T-helper 2 cell treated with Interferon-gamma antibody and Interleukin-4, amounts not matched to agents 100 ng/mL and 5 ng/mL, for 36 hours (primary cell): ENCODE results near the gene TRAPPC12. TPM values are rescaled to one million over a fixed set of nuclear protein-coding genes. Genes with fewer than 3 reads are reported as not detected.
"Not testable (repeated sequence)": the region's sequence is repeated elsewhere in the genome, so short reads cannot be mapped to it uniquely, and the experiment has no call there.

Experiments used
- intact Hi-C: fragments of 100-400 bp; cut with micrococcal nuclease; formaldehyde crosslinking; loops from one replicate; pipeline ENCODE4 v1.15.1; 2023
- total RNA-seq: library from RNA; stranded (reverse); gene quantifications from 2 replicates; pipeline ENCODE4 v1.2.3, GENCODE V29; 2022

Gene TRAPPC12
- total RNA-seq, 1 donor from 2014 or later = 92.1 TPM

DNA sequence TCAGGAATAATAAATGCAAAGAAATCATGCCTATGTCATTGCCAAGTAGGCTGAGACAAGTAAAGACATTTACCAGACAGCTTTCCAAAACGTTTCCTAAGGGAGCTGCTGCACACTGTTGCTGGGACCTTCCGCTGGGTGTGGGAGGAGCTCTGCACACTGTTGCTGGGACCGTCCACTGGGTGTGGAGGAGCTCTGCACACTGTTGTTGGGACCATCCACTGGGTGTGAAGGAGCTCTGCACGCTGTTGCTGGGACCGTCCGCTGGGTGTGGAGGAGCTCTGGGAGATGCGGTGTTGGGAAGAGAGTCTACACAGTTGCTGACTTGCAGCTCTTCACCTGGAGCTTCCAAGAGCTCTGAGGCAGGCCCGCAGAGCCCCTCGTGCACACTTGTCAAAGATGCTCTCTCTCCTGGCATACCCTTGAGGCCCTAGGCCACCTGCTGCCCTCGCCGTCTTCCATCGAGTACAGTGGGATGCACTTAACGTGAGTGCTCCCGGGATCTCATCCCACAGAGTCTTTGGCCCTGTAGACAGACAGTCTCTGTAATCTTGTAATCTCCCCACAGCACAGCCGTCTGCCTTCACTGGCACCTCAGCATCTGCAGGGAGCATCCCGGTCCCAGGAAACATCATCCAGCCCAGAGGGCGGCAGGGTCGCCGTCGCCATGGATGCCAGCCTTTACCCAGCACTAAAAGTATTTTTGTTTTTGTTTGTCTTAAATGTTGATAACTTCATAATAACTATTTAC is 51.4 kb downstream of the TRAPPC12 start:
- intact Hi-C loops = no loop called here

DNA sequence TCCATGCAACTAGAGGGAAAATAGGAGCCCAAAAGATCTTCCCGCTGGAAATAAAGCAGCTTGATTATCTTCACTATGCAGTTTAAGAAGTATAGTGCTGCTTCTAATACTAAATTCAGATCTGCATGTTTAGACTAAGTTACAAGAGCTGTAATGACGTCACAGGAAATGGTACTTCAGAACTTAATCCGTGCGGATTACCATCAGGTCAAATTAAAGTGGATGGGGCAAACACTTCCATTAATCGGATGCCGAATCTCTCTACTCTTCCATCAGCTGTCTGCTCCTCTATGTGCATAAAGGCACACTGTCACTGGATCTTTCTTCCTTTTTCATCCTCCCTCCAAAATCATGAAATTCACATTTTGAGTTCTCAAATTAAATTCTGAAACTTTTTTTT is 52.6 kb downstream of the TRAPPC12 start:
- intact Hi-C loops = no loop called here

DNA sequence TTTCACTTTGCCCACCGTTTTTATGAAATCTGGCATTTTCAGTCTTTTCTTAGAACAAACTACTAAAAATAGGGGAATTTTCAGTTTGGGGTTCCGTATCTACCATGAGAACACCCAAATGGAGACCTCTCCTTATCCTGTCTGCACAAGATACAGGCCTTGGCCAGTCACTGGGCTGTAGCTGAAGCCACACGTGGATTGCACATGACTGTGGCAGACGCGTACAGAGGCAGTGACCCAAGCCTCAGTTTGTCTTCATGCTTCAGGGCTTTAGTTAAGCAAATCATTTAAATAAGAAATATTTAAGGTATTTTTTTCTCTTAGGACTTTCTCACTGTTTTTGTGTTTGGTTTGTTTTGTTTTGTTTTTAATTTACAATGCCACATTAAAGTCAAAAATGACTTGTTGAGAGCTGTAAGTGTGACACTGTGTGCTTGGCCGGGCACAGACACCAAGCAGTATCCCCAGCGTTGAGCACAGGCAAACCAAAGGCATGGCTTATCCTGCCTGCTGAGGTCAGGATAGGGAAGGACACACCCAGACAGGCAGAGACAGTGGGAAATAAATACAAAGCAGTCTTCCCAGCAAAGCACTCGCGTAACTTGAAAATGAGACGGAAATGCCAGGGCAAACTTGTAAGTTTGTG is 53.3 kb downstream of the TRAPPC12 start:
- intact Hi-C loops = no loop called here

DNA sequence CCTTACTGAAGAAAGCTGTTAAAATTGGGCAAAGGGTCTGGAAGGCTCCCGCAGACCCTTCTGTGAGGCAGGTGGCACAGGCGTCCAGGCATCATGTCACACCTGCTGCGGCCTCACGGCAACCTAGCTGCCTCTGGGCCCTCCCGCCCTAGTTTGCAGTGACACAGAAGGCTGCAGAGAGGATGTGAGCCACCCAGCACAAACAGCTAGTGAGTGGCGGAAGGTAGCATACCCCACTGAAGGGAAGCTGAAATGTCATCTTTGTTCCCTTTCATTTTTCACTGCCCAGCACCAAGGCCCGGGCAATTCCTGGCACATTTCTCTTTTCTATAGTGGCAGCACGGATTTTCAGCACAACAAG is 53.8 kb downstream of the TRAPPC12 start:
- intact Hi-C loops = no loop called here

DNA sequence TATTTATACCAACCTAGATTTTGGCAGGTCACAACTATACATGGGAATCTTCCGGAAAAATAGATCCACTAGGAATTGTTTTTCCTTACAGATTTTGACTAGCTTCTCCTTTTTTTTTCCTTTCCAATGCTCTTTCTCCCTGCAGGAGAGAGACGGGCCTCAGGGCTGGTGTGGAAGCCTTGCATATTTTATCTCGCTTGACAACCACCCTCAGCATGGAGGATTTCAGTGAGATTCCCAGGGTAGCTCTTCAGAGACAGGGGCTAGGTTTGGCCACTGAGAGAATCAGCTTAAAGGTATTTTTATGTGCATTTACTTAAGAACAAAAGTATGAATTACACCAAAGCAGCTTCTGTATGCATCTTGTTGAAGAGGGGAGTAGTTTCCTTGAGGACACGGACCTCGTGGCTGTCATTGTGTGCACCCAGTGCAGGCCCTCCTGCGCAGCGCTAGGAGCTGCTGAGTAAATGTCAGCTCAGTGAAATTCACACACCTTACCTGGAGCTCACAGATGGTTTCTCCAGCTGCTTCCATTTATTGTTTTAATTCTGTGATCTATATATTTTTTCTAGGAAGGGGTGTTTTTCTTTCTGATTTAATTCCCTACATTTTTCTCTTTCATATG is 54.4 kb downstream of the TRAPPC12 start:
- intact Hi-C loops = no loop called here

DNA sequence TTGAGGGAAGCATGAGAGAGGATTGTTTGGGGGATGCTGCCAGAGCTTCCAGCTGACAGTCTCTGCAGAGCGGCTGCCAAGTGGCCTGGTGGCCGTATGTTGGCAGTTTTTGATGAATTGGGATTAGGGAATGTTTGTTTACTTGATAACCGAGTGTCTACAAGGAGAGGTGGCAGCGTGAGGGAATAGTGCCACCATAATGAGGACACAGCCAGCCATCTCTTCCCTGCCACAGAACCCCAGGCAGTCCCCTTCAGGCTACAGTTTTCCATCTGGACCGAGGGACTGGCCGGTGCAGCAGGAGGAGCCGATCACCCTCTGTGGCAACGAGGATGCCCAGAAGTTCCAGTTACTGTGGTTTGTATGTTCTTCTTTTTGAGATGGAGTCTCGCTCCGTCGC is 55.2 kb downstream of the TRAPPC12 start:
- intact Hi-C loops = no loop called here

DNA sequence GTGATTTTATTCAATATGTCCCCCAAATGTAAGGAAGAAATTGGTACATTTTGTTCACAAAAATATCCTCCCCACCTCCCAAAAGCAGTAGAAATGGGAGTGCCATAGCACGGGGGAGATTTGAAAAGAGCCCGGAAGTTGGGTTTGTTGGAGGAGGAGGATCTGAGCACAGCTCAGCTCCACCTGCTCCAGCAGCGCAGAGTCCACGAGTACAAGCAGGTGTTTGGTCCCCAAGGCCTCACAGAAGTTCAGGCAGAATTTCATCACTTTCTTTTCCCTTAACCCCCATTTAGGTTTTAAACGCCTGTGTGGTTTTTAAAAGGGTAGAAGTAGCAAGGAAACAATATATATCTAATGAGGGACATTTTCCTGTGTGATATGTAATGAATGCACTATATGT is 56.0 kb downstream of the TRAPPC12 start:
- intact Hi-C loops = no loop called here

DNA sequence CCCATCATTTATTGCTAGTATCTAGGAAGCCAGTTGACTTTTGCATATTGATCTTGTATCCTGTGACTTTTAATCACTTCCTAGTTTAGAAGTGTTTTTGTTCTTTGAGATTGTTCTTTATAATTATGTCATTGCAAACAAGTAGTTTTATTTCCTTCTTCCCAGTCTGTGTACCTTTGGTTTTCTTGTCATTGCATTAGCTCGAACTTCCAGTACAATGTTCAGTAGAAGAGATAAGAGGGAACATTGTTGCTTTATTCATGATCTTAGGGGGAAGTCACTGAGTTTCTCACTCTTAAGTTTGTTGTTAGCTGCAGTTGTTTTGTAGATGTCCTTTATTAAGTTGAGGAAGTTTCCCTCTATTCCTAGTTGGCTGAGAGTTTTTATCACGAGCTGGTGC is 61.0 kb downstream of the TRAPPC12 start:
- intact Hi-C loops = no loop called here

DNA sequence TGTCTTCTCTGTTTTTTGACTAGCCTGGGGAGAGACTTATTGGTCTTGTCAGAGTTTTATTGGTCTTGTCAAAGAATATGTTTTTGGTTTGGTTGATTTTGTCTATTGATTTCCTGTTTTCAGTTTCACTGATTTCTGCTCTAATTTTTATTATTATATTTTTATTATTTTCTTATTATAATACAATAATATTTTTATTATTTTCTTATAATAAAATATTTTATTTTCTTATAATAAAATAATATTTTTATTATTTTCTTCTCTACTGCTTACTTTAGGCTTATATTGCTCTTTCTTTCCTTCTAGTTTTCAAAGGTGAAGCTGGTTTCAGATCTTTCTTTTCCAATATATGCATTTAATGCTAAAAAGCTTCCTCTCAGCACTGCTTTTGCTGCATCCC is 62.0 kb downstream of the TRAPPC12 start:
- intact Hi-C loops = no loop called here

DNA sequence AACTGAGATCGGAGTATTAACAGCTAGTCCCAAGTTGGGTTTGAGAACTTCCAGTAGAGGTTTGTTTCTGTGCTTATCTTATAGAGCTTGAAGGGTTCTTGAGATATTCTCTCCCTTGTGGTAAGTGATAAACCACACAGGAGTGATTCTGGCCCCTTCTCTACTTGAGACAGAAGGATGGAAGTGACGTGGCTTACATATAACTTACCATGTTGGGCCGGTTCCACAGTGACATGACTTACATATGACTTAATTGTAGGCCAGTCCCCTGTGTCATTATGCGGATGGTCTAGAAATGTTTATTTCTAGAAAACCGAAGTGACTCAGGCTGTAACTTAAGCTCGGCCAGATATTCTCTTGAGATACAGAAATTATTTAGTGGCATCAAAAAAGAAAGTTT is 62.7 kb downstream of the TRAPPC12 start:
- intact Hi-C loops = no loop called here

DNA sequence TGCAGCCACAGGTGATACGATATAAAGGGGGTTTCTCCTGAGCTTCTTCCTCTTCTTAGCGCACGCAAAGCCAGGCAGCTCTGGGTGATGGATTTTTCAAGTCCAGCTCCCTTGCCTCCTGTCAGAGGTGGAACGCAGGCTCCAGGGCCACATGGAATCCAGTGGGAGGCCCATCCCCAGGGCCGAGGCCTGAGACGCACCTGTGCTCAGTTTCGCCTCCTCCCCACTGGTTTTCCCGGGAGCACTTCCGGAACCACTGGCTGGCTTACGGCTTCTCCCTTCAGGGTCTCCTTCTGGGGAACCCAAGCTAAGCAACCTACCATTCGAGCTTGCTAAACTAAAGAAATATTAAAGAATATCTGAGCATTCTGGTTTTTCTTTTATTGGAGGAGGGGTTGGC is 63.6 kb downstream of the TRAPPC12 start:
- intact Hi-C loops = no loop called here

DNA sequence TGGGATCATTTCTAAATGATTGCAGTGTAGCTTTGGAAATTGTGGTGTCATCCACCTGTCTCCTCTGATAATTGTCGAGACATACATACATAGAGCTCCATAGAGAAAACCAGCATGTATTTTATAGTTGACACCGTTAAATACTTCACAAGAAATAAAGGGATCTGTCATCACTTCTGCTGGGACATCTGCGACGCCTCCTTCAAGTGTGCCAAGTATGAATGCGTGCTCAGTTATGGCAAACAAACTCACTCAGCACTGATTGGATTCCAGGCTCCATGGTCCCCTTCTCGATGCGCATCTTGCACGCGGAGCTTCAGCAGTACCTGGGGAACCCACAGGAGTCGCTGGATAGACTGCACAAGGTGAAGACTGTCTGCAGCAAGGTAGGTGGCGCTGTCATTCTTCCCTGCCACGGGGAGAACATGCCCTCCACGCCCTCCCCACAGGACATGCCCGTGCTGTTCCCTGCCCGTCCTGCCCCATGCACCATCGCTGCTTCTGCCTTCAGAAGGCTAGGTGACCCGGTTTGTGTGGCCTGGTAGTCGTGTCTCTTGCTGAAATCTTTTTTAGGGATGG is 64.1 kb downstream of the TRAPPC12 start:
- intact Hi-C loops = no loop called here

DNA sequence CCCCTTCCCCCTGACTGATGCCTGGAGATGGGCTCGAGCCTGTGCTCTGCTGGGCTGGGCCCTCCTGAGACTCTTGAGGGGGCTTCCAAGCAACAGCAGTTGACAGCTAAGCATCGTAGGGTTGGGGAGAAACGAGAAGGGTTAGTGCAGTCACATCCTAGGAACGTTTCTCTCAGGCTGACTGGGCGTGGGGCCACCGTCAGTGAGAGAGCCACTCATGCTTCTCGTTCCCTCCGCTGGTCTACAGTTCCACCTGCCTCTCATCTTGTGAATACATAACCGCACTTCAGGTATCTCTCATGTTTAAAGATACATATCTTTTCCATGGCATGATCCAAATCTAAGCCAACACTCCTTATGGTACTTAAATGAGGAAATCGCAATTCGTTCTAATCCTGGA is 66.4 kb downstream of the TRAPPC12 start:
- intact Hi-C loops = no loop called here

DNA sequence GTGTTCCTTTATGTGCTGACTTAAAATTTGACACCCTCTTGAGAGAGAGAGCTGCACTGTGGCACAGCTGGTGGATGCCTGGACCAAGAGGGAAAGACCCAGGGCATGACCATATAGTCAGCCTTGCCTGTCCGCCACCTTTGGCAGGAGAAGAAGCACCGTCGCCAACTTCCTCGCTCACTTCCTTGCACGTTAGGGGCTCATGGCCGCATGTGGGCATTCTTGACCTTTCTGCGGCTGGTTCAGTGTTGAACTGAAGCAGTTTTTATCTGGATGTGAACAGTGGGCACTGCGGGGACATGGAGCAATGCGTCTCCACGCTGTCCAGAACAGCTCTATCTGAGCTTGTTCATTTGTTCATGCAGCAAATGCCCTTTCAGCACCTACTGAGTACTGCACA is 66.9 kb downstream of the TRAPPC12 start:
- intact Hi-C loops = no loop called here

DNA sequence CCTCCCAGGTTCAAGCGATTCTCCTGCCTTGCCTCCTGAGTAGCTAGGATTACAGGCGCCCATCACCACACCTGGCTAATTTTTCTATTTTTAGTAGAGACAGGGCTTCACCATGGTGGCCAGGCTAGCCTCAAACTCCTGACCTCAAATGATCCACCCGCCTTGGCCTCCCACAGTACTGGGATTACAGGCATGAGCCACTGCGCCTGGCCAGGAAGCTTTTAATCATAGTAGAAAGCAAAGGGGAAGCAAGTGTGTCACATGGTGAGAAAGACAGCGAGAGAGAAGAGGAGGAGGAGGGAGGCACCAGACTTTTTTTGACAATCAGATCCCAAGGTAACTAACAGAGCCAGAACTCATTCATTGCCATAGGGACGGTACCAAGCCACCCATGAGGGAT is 67.7 kb downstream of the TRAPPC12 start:
- intact Hi-C loops = not testable (repeated sequence)

DNA sequence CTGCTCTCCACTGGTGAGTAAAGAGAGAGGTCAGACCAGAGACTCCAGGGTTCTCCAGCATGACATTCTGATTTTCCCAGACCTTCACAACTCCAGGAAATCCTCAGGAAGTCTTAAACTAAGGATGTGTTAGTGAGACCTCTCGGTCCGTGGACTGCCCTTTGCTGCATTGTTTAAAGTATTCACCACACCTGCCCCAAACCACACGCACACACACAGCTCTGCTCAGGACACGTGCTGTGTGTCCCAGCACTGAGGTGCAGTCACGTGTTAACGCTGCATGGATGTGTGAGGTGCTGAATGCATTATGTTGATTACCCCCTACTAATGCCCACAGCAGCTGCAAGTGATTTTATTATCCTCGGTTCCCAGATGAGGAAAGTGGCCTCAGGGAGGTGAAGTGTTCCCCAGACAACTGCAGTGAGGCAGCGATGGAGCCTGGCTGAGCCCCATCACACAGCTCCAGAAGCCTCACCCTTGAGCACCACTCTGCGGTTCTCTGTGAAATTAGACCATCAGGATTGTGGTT is 68.4 kb downstream of the TRAPPC12 start:
- intact Hi-C loops = no loop called here

DNA sequence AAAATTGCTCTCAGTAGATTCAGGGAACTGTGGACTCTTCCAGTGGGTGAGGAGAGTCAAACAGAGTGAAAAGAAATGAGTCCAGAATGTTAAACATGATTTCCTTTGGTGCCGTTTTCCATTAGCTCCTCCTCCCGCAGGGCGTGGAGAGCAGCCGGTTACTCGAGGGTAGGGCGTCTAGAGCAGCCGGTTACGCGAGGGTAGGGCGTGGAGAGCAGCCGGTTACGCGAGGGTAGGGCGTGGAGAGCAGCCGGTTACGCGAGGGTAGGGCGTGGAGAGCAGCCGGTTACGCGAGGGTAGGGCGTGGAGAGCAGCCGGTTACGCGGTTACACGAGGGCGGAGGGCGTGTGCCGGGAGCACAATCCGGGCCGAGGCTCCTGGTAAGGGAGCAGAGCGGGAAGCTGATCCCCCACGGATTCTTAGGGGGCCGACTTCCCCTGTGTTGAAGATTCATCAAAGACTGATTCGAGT is 69.0 kb downstream of the TRAPPC12 start:
- intact Hi-C loops = not testable (repeated sequence)

DNA sequence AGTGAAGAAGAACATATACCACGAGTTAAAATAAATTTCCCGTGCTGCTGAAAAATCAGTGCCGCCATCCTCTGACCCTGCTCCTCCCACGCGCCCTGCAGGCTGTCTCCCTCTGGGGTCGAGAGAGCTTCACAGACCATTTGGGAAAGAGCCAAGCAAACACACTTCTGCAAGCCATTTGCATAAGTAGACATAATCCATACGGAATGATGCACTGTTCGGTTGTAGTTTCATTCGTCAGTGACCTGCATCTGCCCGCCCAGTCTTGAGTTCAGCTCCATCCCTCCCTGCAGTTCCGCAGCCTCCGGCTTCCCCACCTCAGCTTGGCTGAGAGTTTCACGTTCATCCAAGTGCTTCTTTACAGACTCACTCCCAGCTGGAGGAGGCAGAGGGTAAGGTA is 69.6 kb downstream of the TRAPPC12 start:
- intact Hi-C loops = no loop called here

DNA sequence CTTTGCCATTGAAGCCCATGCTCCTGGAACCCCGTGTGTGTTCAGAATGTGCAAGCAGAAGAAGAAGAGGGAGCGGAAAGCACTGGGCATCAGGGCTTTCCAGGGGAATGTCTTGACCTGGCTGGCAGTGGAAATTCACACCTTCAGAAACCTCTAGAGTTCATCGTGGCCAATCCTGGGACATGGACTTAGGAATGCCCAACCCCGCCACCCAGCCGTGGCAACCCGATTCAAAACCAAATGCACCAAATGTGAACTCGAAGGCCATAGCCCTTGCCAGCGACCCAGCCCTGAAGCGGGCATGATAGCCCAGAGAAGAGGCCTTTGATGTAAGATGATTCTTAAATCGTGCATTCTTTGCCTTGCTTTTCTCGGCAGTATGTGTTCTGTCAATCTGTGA is 70.4 kb downstream of the TRAPPC12 start:
- intact Hi-C loops = no loop called here

DNA sequence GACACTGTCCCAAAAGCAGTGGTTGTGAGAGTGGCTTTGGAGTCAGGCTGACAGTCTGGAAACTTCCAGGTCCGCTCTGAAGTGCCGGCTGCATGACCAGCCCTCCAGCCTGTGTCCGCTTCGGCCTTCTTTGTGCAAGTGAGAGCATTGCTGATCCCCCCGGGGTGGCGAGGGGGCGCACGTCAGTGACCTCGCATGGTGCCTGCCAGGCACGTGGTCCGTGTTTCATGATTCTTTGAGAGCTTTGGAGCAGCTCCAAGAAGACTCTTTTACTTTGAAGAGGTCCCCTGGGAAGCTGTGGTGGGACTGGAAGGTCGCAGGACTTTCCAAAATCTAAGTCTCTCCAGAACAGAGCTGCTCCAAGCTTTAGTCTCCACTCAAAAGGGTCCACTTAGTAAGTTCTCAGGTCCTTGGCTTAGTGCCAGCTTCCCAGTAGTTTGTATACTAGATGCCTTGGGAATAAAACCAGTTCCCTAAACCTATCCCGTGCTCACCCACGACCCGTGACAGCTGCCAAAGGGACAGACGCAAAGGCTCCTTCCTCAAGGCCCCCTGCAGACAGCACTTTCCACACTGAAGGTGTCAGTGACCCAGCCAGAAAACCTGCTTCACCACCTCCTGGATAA is 71.0 kb downstream of the TRAPPC12 start:
- intact Hi-C loops = no loop called here

DNA sequence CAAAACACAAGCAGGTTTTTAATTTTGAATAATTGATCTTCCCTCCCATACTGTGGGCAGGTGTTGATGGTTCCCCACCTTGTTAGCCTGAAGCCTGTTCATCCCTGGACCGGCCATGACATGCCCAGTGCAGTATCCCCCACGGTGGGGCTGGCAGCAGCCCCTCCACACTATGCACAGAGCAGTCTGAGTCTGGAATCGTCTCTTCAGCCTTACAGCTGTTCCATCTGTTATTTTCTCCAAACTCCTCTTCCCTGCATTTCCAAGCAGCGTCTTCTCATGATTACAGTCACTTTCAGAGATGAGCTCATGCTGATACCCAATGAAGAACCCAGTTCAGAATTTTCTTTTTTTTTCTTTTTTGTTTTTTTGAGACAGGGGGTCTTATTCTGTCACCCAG is 71.7 kb downstream of the TRAPPC12 start:
- intact Hi-C loops = no loop called here
